C1 segment of cervical spinal cord (tissue), 14 donors: ENCODE results near the gene OR10G7.

Source experiments
- DNase-seq, 14 donors: peaks; one replicate each; lab custom pipeline; 2025; lab: John Stamatoyannopoulos, UW

The OR10G7 gene

GRCh38 chr11:124041254-124041653, at the start of gene OR10G7:
Gene OR10G7, minus strand, starts transcription at chr11:124041325. Its CDS starts 2,324 bp downstream, at chr11:124039001.
- DNase-seq = no peak

GRCh38 chr11:124085997-124086846, 45.1 kb upstream of the OR10G7 start:
- DNase-seq = peak in 3 of 14 donors; percentile 3 to 17 (median 6)

GRCh38 chr11:124085583-124085982, 44.5 kb upstream of the OR10G7 start:
- no peak for DNase-seq

- no peak for DNase-seq
Measured at GRCh38 chr11:124082371-124082770, 41.2 kb upstream of the OR10G7 start.

GRCh38 chr11:124081483-124081882, 40.4 kb upstream of the OR10G7 start:
- no peak for DNase-seq

GRCh38 chr11:124080327-124081001, 39.3 kb upstream of the OR10G7 start:
- DNase-seq = no peak

GRCh38 chr11:124079631-124080326, 38.7 kb upstream of the OR10G7 start:
- DNase-seq = no peak

- no peak for DNase-seq
Measured at GRCh38 chr11:124078591-124078990, 37.5 kb upstream of the OR10G7 start.

- no peak for DNase-seq
Measured at GRCh38 chr11:124077266-124077665, 36.1 kb upstream of the OR10G7 start.

GRCh38 chr11:124075841-124076651, 34.9 kb upstream of the OR10G7 start:
- peak in 5 of 14 donors; percentile 8 to 59 (median 25) for DNase-seq

- DNase-seq = no peak
Measured at GRCh38 chr11:124075492-124075840, 34.3 kb upstream of the OR10G7 start.

- DNase-seq = no peak
Measured at GRCh38 chr11:124074554-124074953, 33.4 kb upstream of the OR10G7 start.

- no peak for DNase-seq
Measured at GRCh38 chr11:124072147-124072546, 31.0 kb upstream of the OR10G7 start.

- no peak for DNase-seq
Measured at GRCh38 chr11:124071623-124071948, 30.5 kb upstream of the OR10G7 start.

- peak in 8 of 14 donors; percentile 10 to 58 (median 39) for DNase-seq
Measured at GRCh38 chr11:124070915-124071622, 29.9 kb upstream of the OR10G7 start.

- peak in 5 of 14 donors; percentile 4 to 34 (median 20) for DNase-seq
Measured at GRCh38 chr11:124069429-124070401, 28.6 kb upstream of the OR10G7 start.

GRCh38 chr11:124068601-124069110, 27.5 kb upstream of the OR10G7 start:
- no peak for DNase-seq

- no peak for DNase-seq
Measured at GRCh38 chr11:124052966-124053365, 11.8 kb upstream of the OR10G7 start.

- DNase-seq = no peak
Measured at GRCh38 chr11:124050748-124051147, 9.6 kb upstream of the OR10G7 start.
